ENCODE results near the gene KLK5.

Gene KLK5

GRCh38 chr19:50959731-50960500, 7.1 kb upstream of the KLK5 start:
- H3K4me3 ChIP-seq (ENCODE audit: low read depth, low read length) = no peak overlapping the region
- TF ChIP-seq CTCF (IDR thresholded peaks at IDR 0.05; ENCODE audit: insufficient read depth, low read depth, low read length, missing control alignments) = no peak
- no peak for DNase-seq (ENCODE audit: low read depth)

DNA sequence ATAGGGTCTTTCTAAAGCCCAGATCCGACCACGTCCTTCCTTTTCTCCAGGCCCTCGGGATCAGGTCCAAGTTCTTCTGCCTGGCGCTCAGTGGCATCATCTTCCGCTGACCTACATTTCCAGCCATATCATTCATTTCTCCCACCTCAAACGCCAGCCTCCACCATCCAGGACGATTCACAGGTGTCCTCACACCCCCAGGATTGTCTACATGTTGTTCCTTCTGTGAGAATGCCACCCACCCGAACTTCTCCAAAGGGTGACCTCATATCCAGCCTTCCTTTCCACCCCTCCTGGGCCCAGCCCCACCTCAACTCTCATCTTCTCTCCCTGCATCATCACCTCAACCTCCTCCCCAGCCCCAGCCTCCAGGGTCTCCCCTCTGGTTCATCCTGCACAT, 4.7 kb upstream of the KLK5 start:
- TF ChIP-seq CTCF (IDR thresholded peaks at IDR 0.05; ENCODE audit: insufficient read depth, low read depth, low read length, missing control alignments) = no peak
- no peak for DNase-seq (ENCODE audit: low read depth)

DNA sequence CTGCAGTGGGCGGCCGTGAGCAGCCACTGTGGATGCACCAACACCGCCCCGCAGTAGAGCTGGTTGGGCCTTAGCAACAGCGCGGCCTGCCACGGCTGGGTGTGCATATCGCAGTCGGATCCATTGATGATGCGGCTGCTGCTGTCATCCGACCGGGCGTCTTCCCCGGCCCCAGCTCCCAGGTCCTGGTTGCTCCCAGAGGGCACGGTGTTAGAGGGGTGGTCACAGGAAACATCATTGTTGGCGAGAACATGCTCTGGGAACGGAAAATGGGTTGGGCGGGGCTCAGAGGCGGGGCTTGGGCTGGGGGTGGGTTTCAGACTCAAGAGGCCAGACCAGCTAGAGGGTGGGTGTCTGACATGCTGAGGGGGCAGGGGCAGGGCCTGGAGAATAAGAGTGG, 3.0 kb downstream of the KLK5 start:
- TF ChIP-seq CTCF (IDR thresholded peaks at IDR 0.05; ENCODE audit: insufficient read depth, low read depth, low read length, missing control alignments) = no peak
- no peak for DNase-seq (ENCODE audit: low read depth)
- no peak overlapping the region for H3K4me3 ChIP-seq (ENCODE audit: low read depth, low read length)

More for the DNA sequence above, 4.7 kb upstream of the KLK5 start:
- H3K4me3 ChIP-seq (ENCODE audit: low read depth, low read length) = no peak overlapping the region

- no peak for TF ChIP-seq CTCF (IDR thresholded peaks at IDR 0.05; ENCODE audit: insufficient read depth, low read depth, low read length, missing control alignments)
- H3K4me3 ChIP-seq (ENCODE audit: low read depth, low read length) = no peak overlapping the region
- no peak for DNase-seq (ENCODE audit: low read depth)
These were observed 5.7 kb downstream of the KLK5 start for GRCh38 chr19:50947123-50947522.

DNA sequence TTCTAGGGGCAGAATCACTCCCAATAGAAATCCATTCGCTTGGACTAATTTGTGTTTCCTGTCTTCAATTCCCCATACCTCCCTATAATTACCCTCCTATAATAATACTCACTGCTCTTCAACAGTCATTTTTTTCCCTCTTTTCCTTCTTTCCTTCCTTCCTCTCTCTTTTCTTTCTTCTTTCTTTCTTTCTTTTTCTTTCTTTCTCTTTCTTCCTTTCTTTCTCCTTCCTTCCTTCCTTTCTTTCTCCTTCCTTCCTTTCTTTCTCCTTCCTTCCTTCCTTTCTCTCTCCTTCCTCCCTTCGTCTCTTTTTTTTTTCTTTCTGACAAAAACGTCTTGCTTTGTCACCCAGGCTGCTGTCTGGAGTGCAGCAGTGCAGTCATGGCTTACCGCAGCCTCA, 8.0 kb downstream of the KLK5 start:
- DNase-seq (ENCODE audit: low read depth) = no peak
- TF ChIP-seq CTCF (IDR thresholded peaks at IDR 0.05; ENCODE audit: insufficient read depth, low read depth, low read length, missing control alignments) = no peak
- H3K4me3 ChIP-seq (ENCODE audit: low read depth, low read length) = no peak overlapping the region

GRCh38 chr19:50943074-50943828, 9.6 kb downstream of the KLK5 start:
- no peak overlapping the region for H3K4me3 ChIP-seq (ENCODE audit: low read depth, low read length)
- no peak for DNase-seq (ENCODE audit: low read depth)
- no peak for TF ChIP-seq CTCF (IDR thresholded peaks at IDR 0.05; ENCODE audit: insufficient read depth, low read depth, low read length, missing control alignments)
